ENCODE results near the gene CACNB4.

The CACNB4 gene

DNA sequence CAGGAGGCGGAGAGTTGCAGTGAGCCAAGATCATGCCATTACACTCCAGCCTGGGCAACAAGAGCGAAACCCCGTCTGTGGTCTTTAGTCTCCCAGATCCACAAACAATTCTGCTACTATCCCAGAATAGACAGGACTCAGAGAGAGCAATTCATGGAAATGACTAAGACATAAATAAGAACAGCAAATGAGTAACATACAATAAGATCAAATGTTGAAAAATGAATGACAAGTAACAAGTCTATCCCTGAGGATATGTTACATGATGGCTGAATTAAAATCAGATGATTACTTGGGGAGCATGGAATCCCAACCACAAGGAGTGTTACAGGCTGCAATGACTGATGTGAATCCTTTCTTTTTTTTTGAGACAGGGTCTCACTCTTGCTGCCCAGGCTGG is 280.9 kb downstream of the CACNB4 start:
- TF ChIP-seq, protein P1, sequence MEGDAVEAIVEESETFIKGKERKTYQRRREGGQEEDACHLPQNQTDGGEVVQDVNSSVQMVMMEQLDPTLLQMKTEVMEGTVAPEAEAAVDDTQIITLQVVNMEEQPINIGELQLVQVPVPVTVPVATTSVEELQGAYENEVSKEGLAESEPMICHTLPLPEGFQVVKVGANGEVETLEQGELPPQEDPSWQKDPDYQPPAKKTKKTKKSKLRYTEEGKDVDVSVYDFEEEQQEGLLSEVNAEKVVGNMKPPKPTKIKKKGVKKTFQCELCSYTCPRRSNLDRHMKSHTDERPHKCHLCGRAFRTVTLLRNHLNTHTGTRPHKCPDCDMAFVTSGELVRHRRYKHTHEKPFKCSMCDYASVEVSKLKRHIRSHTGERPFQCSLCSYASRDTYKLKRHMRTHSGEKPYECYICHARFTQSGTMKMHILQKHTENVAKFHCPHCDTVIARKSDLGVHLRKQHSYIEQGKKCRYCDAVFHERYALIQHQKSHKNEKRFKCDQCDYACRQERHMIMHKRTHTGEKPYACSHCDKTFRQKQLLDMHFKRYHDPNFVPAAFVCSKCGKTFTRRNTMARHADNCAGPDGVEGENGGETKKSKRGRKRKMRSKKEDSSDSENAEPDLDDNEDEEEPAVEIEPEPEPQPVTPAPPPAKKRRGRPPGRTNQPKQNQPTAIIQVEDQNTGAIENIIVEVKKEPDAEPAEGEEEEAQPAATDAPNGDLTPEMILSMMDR (IDR thresholded peaks at IDR 0.05; ENCODE audit: poor library complexity, severe bottlenecking): no peak
- no peak for DNase-seq (ENCODE audit: low spot score)
- H3K9me3 ChIP-seq (ENCODE audit: severe bottlenecking): peaks cover 2% of the 10 kb centered on the region
- H3K27me3 ChIP-seq (ENCODE audit: insufficient read depth, poor library complexity, severe bottlenecking): no peaks in the 10 kb centered on the region
- no peaks in the 10 kb centered on the region for H3K4me1 ChIP-seq (ENCODE audit: insufficient read depth, poor library complexity, severe bottlenecking)
- no peak overlapping the region for H3K4me3 ChIP-seq (ENCODE audit: severe bottlenecking)
- no peak overlapping the region for H3K27ac ChIP-seq (ENCODE audit: poor library complexity, severe bottlenecking)
- H3K36me3 ChIP-seq (ENCODE audit: low read depth): peaks cover 30% of the 10 kb centered on the region
- ATAC-seq (ENCODE audit: low read depth): no peak

DNA sequence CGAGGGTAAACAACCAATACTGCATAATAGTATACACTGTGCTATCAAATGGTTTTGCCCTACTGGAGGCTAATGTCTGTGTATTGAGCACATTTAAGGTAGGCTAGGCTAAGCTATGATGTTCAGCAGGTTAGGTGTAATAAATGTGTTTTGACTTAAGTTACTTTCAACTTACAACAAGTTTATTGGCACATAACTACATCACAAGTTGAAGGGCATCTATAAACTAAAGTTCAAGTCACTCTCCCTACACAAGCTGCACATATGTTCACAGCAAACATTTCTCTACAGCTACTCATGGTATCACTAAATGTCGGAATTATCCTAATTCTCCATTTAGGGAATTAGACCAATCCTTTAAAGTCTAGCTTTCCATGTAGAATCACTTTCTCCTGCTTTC is 282.0 kb downstream of the CACNB4 start:
- no peak for DNase-seq (ENCODE audit: low spot score)
- Histone ChIP-seq H3K36me3 (ENCODE audit: low read depth) (peaks cover 41% of the 10 kb centered on the region), H3K9me3 (ENCODE audit: severe bottlenecking) (peaks cover 2% of the 10 kb centered on the region), H3K27ac (ENCODE audit: poor library complexity, severe bottlenecking) (no peak overlapping the region), H3K4me3 (ENCODE audit: severe bottlenecking) (no peak overlapping the region), H3K27me3 (ENCODE audit: insufficient read depth, poor library complexity, severe bottlenecking) (no peaks in the 10 kb centered on the region), H3K4me1 (ENCODE audit: insufficient read depth, poor library complexity, severe bottlenecking) (no peaks in the 10 kb centered on the region)
- no peak for ATAC-seq (ENCODE audit: low read depth)
- TF ChIP-seq, protein P1 (IDR thresholded peaks at IDR 0.05; ENCODE audit: poor library complexity, severe bottlenecking): no peak

DNA sequence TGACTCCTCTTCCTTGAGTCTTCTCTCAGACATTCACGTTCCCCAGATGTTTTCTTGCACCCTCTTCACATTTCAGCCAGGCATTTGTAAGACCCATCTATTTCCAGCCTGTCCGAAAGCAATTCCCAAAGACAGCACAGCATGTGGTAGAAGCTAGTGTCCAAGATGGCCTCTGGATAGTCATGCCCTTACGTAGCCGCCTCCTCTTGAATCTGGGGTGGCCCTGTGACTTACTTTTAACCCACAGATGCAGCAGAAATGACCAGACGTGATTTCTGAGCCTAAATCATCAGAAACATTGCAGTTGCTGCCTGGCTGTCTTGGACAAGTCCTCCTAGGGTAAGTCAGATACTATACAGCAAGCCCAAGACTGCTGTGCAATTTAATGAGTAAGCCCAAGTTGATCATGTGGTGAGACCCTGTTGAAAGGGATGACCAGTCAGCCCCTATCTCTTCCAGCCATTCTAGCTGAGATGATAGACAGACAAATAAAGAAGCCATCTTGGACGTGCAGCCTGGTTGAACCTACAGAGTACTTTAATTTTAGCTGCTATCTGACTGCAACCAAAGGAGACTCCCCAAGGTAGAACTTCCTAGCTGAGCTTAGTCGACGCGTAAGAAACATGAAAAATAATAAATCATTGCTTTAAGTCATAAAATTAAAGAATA is 282.9 kb downstream of the CACNB4 start:
- Histone ChIP-seq H3K9me3 (ENCODE audit: severe bottlenecking) (peaks cover 2% of the 10 kb centered on the region), H3K27me3 (ENCODE audit: insufficient read depth, poor library complexity, severe bottlenecking) (no peaks in the 10 kb centered on the region), H3K27ac (ENCODE audit: poor library complexity, severe bottlenecking) (no peak overlapping the region), H3K4me3 (ENCODE audit: severe bottlenecking) (no peak overlapping the region), H3K36me3 (ENCODE audit: low read depth) (peaks cover 49% of the 10 kb centered on the region), H3K4me1 (ENCODE audit: insufficient read depth, poor library complexity, severe bottlenecking) (no peaks in the 10 kb centered on the region)
- TF ChIP-seq, protein P1 (IDR thresholded peaks at IDR 0.05; ENCODE audit: poor library complexity, severe bottlenecking): no peak
- ATAC-seq (ENCODE audit: low read depth) (no peak), DNase-seq (ENCODE audit: low spot score) (no peak)

DNA sequence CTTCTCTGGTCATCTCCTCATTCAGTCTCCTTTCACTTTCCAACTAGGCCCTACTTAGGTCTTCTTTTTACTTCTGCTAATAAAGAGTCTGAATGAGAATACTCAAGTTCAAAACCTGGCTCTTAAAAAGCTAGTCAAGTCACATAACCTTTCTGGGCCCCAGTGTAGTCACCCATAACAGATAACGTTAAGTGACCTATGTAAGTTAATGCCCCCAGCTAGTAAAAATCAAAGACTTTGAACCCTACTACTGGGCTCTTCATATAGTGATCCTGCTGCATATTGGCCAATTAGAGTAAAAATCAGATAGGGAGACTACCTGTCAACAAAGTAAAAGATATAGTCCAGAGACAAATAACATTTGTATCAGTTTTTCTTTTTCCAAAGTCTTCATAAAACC is 288.4 kb downstream of the CACNB4 start:
- TF ChIP-seq, protein P1 (IDR thresholded peaks at IDR 0.05; ENCODE audit: poor library complexity, severe bottlenecking): no peak
- H3K36me3 ChIP-seq (ENCODE audit: low read depth): peaks cover 73% of the 10 kb centered on the region
- ATAC-seq (ENCODE audit: low read depth): no peak
- no peak for DNase-seq (ENCODE audit: low spot score)
- H3K4me3 ChIP-seq (ENCODE audit: severe bottlenecking): no peak overlapping the region
- no peaks in the 10 kb centered on the region for H3K9me3 ChIP-seq (ENCODE audit: severe bottlenecking)
- H3K27ac ChIP-seq (ENCODE audit: poor library complexity, severe bottlenecking): no peak overlapping the region
- no peaks in the 10 kb centered on the region for H3K4me1 ChIP-seq (ENCODE audit: insufficient read depth, poor library complexity, severe bottlenecking)
- no peaks in the 10 kb centered on the region for H3K27me3 ChIP-seq (ENCODE audit: insufficient read depth, poor library complexity, severe bottlenecking)

DNA sequence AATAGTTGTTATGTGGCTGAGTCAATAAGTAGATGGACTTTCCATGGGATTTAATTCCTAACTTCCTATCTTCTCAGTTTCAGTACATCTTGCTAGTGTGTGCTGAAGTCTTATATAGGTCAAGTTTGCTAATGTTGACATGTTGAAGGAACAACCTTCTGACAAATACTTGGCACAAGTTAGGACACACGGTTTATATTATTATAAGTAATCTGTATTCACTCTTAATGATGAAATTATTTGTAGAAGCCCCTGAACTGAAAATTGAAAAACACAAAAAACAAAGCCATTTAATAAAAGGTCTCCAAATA is 289.8 kb downstream of the CACNB4 start:
- H3K27ac ChIP-seq (ENCODE audit: poor library complexity, severe bottlenecking): no peak overlapping the region
- H3K36me3 ChIP-seq (ENCODE audit: low read depth): peaks cover 77% of the 10 kb centered on the region
- no peaks in the 10 kb centered on the region for H3K9me3 ChIP-seq (ENCODE audit: severe bottlenecking)
- ATAC-seq (ENCODE audit: low read depth): no peak
- H3K4me1 ChIP-seq (ENCODE audit: insufficient read depth, poor library complexity, severe bottlenecking): no peaks in the 10 kb centered on the region
- H3K27me3 ChIP-seq (ENCODE audit: insufficient read depth, poor library complexity, severe bottlenecking): no peaks in the 10 kb centered on the region
- TF ChIP-seq, protein P1 (IDR thresholded peaks at IDR 0.05; ENCODE audit: poor library complexity, severe bottlenecking): no peak
- H3K4me3 ChIP-seq (ENCODE audit: severe bottlenecking): no peak overlapping the region
- no peak for DNase-seq (ENCODE audit: low spot score)
